ENCODE data around the gene AUTS2. TPM values are rescaled to one million over a fixed set of nuclear protein-coding genes. Genes with fewer than 3 reads are reported as not detected.

AUTS2 gene
- total and polyA plus RNA-seq, 10 donors = 6.1 to 54.8 (median 29.1) TPM

- Histone ChIP-seq H3K27ac (no peak overlapping the region), H3K4me3 (no peak overlapping the region), H3K36me3 (no peaks in the 10 kb centered on the region), H3K9me3 (no peaks in the 10 kb centered on the region), H3K4me1 (peaks cover 0 to 12% (median 0%) of the 10 kb centered on the region in 6 donors), H3K27me3 (replicated peaks in 1 of 7) (no peaks in the 10 kb centered on the region)
- no peak for TF ChIP-seq POLR2AphosphoS5 (IDR thresholded peaks at IDR 0.05)
- TF ChIP-seq POLR2A (IDR thresholded peaks at IDR 0.05) = no peak
- no peak for TF ChIP-seq CTCF (IDR thresholded peaks at IDR 0.05 in 8 of 11, conservative IDR thresholded peaks at IDR 0.05 in 3 of 11)
- WGBS, 5 donors = 41 to 58% (median 44%) methylated on average over 3 of the region's 3 CpGs
- no peak for DNase-seq
- intact Hi-C loops (cut with DNase I; ENCODE audit: low total_unique reads) = no loop called here
Measured at GRCh38 chr7:70014472-70015177, 416.4 kb downstream of the AUTS2 start.

GRCh38 chr7:70015353-70015752, 417.1 kb downstream of the AUTS2 start:
- no peaks in the 10 kb centered on the region for H3K27me3 ChIP-seq (replicated peaks in 1 of 7)
- H3K36me3 ChIP-seq = no peaks in the 10 kb centered on the region
- TF ChIP-seq POLR2AphosphoS5 (IDR thresholded peaks at IDR 0.05) = no peak
- no peak for TF ChIP-seq POLR2A (IDR thresholded peaks at IDR 0.05)
- no peak for TF ChIP-seq CTCF (IDR thresholded peaks at IDR 0.05 in 8 of 11, conservative IDR thresholded peaks at IDR 0.05 in 3 of 11)
- no peak for DNase-seq
- intact Hi-C loops (cut with DNase I; ENCODE audit: low total_unique reads) = no loop called here
- no peak overlapping the region for H3K4me3 ChIP-seq
- H3K9me3 ChIP-seq = no peaks in the 10 kb centered on the region
- 72 to 93% (median 87%) methylated on average over 1 of the region's 1 CpG for WGBS, 5 donors
- H3K4me1 ChIP-seq = peaks cover 0 to 12% (median 0%) of the 10 kb centered on the region in 6 donors
- no peak overlapping the region for H3K27ac ChIP-seq

GRCh38 chr7:70016044-70016770, 417.9 kb downstream of the AUTS2 start:
- intact Hi-C loops (cut with DNase I; ENCODE audit: low total_unique reads) = no loop called here
- no peak for TF ChIP-seq POLR2A (IDR thresholded peaks at IDR 0.05)
- no peak for TF ChIP-seq POLR2AphosphoS5 (IDR thresholded peaks at IDR 0.05)
- TF ChIP-seq CTCF (IDR thresholded peaks at IDR 0.05 in 8 of 11, conservative IDR thresholded peaks at IDR 0.05 in 3 of 11) = no peak
- Histone ChIP-seq H3K27me3 (replicated peaks in 1 of 7) (no peaks in the 10 kb centered on the region), H3K4me3 (no peak overlapping the region), H3K4me1 (peaks cover 0 to 12% (median 0%) of the 10 kb centered on the region in 6 donors), H3K9me3 (no peaks in the 10 kb centered on the region), H3K27ac (no peak overlapping the region), H3K36me3 (no peaks in the 10 kb centered on the region)
- no peak for DNase-seq
- WGBS, 5 donors = 72 to 83% (median 78%) methylated on average over 6 of the region's 6 CpGs

GRCh38 chr7:70017357-70017756, 419.1 kb downstream of the AUTS2 start:
- intact Hi-C loops (cut with DNase I; ENCODE audit: low total_unique reads) = no loop called here
- TF ChIP-seq POLR2A (IDR thresholded peaks at IDR 0.05) (no peak), POLR2AphosphoS5 (IDR thresholded peaks at IDR 0.05) (no peak), CTCF (IDR thresholded peaks at IDR 0.05 in 8 of 11, conservative IDR thresholded peaks at IDR 0.05 in 3 of 11) (no peak)
- Histone ChIP-seq H3K36me3 (no peaks in the 10 kb centered on the region), H3K27me3 (replicated peaks in 1 of 7) (no peaks in the 10 kb centered on the region), H3K4me1 (peaks cover 0 to 12% (median 0%) of the 10 kb centered on the region in 6 donors), H3K4me3 (no peak overlapping the region), H3K9me3 (no peaks in the 10 kb centered on the region), H3K27ac (no peak overlapping the region)
- no peak for DNase-seq
- WGBS, 5 donors = 79 to 99% (median 85%) methylated on average over 3 of the region's 3 CpGs

Data from spleen (tissue), 11 donors.